Caco-2 (cell line): ENCODE data around the gene RASGRF2. TPM values are rescaled to one million over a fixed set of nuclear protein-coding genes. Genes with fewer than 3 reads are reported as not detected.

Experiments used
- BruUV-seq: library from RNA; stranded (reverse); fragments of 400-500 nt; replicated peaks from 2 replicates; lab custom pipeline; 2021; lab: Mats Ljungman, UMichigan
- CTCF ChIA-PET: fragments of 300-600 bp; sonication (Branson Sonifier 250); formaldehyde crosslinking; loops from one replicate; lab custom pipeline; 2022; ENCODE audit warnings: antibody characterized with exemption; lab: Charles Lee
- POLR2A ChIA-PET: fragments of 300-600 bp; sonication (Branson Sonifier 250); formaldehyde crosslinking; loops from one replicate; lab custom pipeline; 2022; ENCODE audit warnings: antibody characterized with exemption; lab: Charles Lee
- DNase-seq, 2 experiments: peaks; one replicate each; pipeline versions ENCODE4 v3.0.0 to v3.0.0-alpha.2; 2020 to 2022
- H3K27me3 ChIP-seq: replicated peaks from 2 replicates; pipeline ENCODE4 v1.6.0; 2011; ENCODE audit warnings: low read length; ENCODE audit not compliant: control insufficient read depth, insufficient read depth
- H3K36me3 ChIP-seq: 2 replicates; pipeline ENCODE4 v1.5.1; 2011; ENCODE audit warnings: low read length; ENCODE audit not compliant: control insufficient read depth, insufficient read depth
- H3K4me1 ChIP-seq: fragments of 250-450 bp; sonication (Bioruptor Pico); 2 replicates; pipeline ENCODE4 v1.5.1; 2020; ENCODE audit warnings: mild to moderate bottlenecking
- H3K4me3 ChIP-seq: 2 replicates; pipeline ENCODE4 v1.5.1; 2011; ENCODE audit warnings: low read depth, mild to moderate bottlenecking, control low read depth, low read length
- H3K9me3 ChIP-seq: fragments of 250-450 bp; sonication (Bioruptor Pico); 2 replicates; pipeline ENCODE4 v1.5.1; 2020; ENCODE audit warnings: mild to moderate bottlenecking, moderate library complexity
- H3K27ac Mint-ChIP-seq: one replicate; pipeline ENCODE4 v1.8.0; 2022; ENCODE audit warnings: mixed read lengths; ENCODE audit not compliant: unreplicated experiment
- H3K27me3 Mint-ChIP-seq: one replicate; pipeline ENCODE4 v1.8.0; 2022; ENCODE audit warnings: mixed read lengths; ENCODE audit not compliant: insufficient read depth, unreplicated experiment
- H3K36me3 Mint-ChIP-seq: one replicate; pipeline ENCODE4 v1.8.0; 2022; ENCODE audit warnings: mild to moderate bottlenecking, mixed read lengths; ENCODE audit not compliant: insufficient read depth, unreplicated experiment
- H3K4me1 Mint-ChIP-seq: one replicate; pipeline ENCODE4 v1.8.0; 2022; ENCODE audit warnings: low read depth, mixed read lengths; ENCODE audit not compliant: unreplicated experiment
- H3K4me3 Mint-ChIP-seq: one replicate; pipeline ENCODE4 v1.8.0; 2022; ENCODE audit warnings: mild to moderate bottlenecking, moderate library complexity, mixed read lengths; ENCODE audit not compliant: unreplicated experiment
- H3K9me3 Mint-ChIP-seq: one replicate; pipeline ENCODE4 v1.8.0; 2022; ENCODE audit warnings: mixed read lengths; ENCODE audit not compliant: unreplicated experiment
- CTCF ChIP-seq, 2 experiments: fragments of 200-600 bp in 1 of 2; IDR thresholded peaks; 1 replicate in 1 of 2; 2 replicates in 1 of 2; pipeline versions ENCODE4 v1.5.1 to v1.8.0; 2011 to 2022; ENCODE audit warnings: antibody characterized with exemption in 1 of 2, control low read depth in 1 of 2, inconsistent platforms in 1 of 2, low read depth in 1 of 2, low read length in 1 of 2, mild to moderate bottlenecking in 1 of 2, moderate library complexity in 1 of 2; ENCODE audit not compliant: insufficient read depth in 1 of 2, severe bottlenecking in 1 of 2, unreplicated experiment in 1 of 2
- intact Hi-C: fragments of 100-400 bp; cut with micrococcal nuclease; formaldehyde crosslinking; loops from one replicate; pipeline ENCODE4 v1.10.0; 2022; ENCODE audit not compliant: unreplicated experiment
- total RNA-seq: library from RNA; stranded (reverse); gene quantifications from 2 replicates; pipeline ENCODE4 v1.2.3, GENCODE V29; 2022

Gene RASGRF2
- total RNA-seq, 1 experiment from 2014 or later, result 23.1 TPM

GRCh38 chr5:81225463-81225862 lies 265.3 kb downstream of the RASGRF2 start:
- no peaks in the 10 kb centered on the region for H3K4me1 Mint-ChIP-seq
- no peaks in the 10 kb centered on the region for H3K9me3 Mint-ChIP-seq
- Histone ChIP-seq H3K9me3 (no peaks in the 10 kb centered on the region), H3K4me1 (no peaks in the 10 kb centered on the region), H3K36me3 (no peaks in the 10 kb centered on the region), H3K4me3 (no peak overlapping the region), H3K27me3 (no peaks in the 10 kb centered on the region)
- TF ChIP-seq CTCF (IDR thresholded peaks at IDR 0.05; ENCODE audit: insufficient read depth in 1 of 2, low read depth in 1 of 2, low read length in 1 of 2, severe bottlenecking in 1 of 2, unreplicated experiment in 1 of 2), result no peak
- CTCF ChIA-PET, result no interaction called here
- no peak overlapping the region for H3K27ac Mint-ChIP-seq
- H3K27me3 Mint-ChIP-seq, result no peaks in the 10 kb centered on the region
- peaks cover 7% of the 10 kb centered on the region for H3K36me3 Mint-ChIP-seq
- POLR2A ChIA-PET, result no interaction called here
- BruUV-seq, result no TSS peak
- DNase-seq, result no peak
- intact Hi-C loops, result no loop called here
- H3K4me3 Mint-ChIP-seq, result no peak overlapping the region

- Histone ChIP-seq H3K4me1 (no peaks in the 10 kb centered on the region), H3K9me3 (no peaks in the 10 kb centered on the region), H3K27me3 (no peaks in the 10 kb centered on the region), H3K4me3 (no peak overlapping the region), H3K36me3 (no peaks in the 10 kb centered on the region)
- no peaks in the 10 kb centered on the region for H3K9me3 Mint-ChIP-seq
- no peak overlapping the region for H3K4me3 Mint-ChIP-seq
- H3K4me1 Mint-ChIP-seq, result no peaks in the 10 kb centered on the region
- H3K27ac Mint-ChIP-seq, result no peak overlapping the region
- no peak for DNase-seq
- intact Hi-C loops, result no loop called here
- TF ChIP-seq CTCF (IDR thresholded peaks at IDR 0.05; ENCODE audit: insufficient read depth in 1 of 2, low read depth in 1 of 2, low read length in 1 of 2, severe bottlenecking in 1 of 2, unreplicated experiment in 1 of 2), result no peak
- no TSS peak for BruUV-seq
- ChIA-PET POLR2A (no interaction called here), CTCF (no interaction called here)
- H3K36me3 Mint-ChIP-seq, result peaks cover 7% of the 10 kb centered on the region
- no peaks in the 10 kb centered on the region for H3K27me3 Mint-ChIP-seq
Measured at GRCh38 chr5:81226286-81226685, 266.1 kb downstream of the RASGRF2 start.

GRCh38 chr5:81226949-81227348 lies 266.8 kb downstream of the RASGRF2 start:
- Mint-ChIP-seq H3K27me3 (no peaks in the 10 kb centered on the region), H3K9me3 (no peaks in the 10 kb centered on the region), H3K4me1 (no peaks in the 10 kb centered on the region), H3K4me3 (no peak overlapping the region), H3K27ac (no peak overlapping the region), H3K36me3 (peaks cover 7% of the 10 kb centered on the region)
- H3K36me3 ChIP-seq, result no peaks in the 10 kb centered on the region
- H3K4me1 ChIP-seq, result no peaks in the 10 kb centered on the region
- no peaks in the 10 kb centered on the region for H3K9me3 ChIP-seq
- DNase-seq, result no peak
- no peak for TF ChIP-seq CTCF (IDR thresholded peaks at IDR 0.05; ENCODE audit: insufficient read depth in 1 of 2, low read depth in 1 of 2, low read length in 1 of 2, severe bottlenecking in 1 of 2, unreplicated experiment in 1 of 2)
- ChIA-PET POLR2A (no interaction called here), CTCF (no interaction called here)
- no TSS peak for BruUV-seq
- no peak overlapping the region for H3K4me3 ChIP-seq
- intact Hi-C loops, result no loop called here
- no peaks in the 10 kb centered on the region for H3K27me3 ChIP-seq
